ENCODE measurements around the gene NMNAT3.

DNA sequence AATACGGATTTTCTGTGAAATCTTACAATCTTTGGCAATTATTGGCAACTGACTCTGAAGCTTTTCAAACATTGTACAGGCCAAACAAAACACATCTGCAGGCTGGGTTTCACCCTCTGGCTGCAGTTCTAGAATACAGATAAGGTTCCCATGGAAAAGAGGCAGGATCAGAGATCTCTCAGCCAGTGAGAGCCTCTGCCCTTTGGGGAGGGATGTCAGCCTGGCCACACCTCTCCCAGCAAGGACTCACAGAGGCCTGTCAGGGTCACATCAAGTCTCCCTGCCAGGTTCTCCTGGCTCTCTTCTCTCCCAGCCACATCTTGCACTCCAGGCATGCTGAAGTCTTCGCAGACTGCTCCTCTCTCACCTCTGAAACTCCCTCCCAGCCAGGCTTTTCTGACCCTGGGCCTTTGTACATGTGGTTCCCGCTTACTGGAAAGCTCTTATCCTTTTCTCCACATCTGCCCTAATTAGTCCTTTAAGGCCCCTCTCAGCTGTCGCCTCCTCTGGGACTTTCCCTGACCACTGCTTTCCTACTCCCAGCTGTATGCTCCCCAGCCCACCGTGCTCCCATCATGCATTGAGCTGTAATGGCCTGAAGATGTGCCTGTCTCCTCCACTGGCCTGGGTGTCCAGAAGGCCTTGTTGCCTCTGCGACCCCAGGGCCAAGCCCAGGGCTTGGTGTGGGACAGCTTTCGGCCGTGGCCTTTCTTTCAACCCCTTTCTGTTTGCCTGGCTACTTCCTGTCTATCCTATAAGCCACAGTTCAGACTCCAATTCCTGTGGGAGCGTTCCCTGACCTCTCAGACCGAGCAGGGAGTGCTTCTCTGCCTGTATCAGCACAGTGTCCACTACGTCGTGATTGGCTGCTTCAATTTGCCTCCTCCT, 142.5 kb downstream of the NMNAT3 start:
- TF ChIP-seq, protein P1, sequence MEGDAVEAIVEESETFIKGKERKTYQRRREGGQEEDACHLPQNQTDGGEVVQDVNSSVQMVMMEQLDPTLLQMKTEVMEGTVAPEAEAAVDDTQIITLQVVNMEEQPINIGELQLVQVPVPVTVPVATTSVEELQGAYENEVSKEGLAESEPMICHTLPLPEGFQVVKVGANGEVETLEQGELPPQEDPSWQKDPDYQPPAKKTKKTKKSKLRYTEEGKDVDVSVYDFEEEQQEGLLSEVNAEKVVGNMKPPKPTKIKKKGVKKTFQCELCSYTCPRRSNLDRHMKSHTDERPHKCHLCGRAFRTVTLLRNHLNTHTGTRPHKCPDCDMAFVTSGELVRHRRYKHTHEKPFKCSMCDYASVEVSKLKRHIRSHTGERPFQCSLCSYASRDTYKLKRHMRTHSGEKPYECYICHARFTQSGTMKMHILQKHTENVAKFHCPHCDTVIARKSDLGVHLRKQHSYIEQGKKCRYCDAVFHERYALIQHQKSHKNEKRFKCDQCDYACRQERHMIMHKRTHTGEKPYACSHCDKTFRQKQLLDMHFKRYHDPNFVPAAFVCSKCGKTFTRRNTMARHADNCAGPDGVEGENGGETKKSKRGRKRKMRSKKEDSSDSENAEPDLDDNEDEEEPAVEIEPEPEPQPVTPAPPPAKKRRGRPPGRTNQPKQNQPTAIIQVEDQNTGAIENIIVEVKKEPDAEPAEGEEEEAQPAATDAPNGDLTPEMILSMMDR (IDR thresholded peaks at IDR 0.05), result no peak
- TF ChIP-seq POLR2A (IDR thresholded peaks at IDR 0.05), result no peak

All from right lobe of liver (tissue), 4 donors.